MM.1S (cell line): ENCODE measurements around the gene SEMA3D.

Experiments
- DNase-seq: peaks from one replicate; pipeline ENCODE4 v3.0.0-alpha.2; 2015
- H2AFZ ChIP-seq: fragments of 300-600 bp; sonication (generic); 2 replicates; pipeline ENCODE4 v1.6.0; 2016; ENCODE audit warnings: antibody characterized with exemption, low read length
- H3F3A ChIP-seq: fragments of 300-600 bp; sonication (generic); 2 replicates; pipeline ENCODE4 v1.6.1; 2016; ENCODE audit warnings: mild to moderate bottlenecking, antibody characterized with exemption, low read length, moderate library complexity, mixed read lengths; ENCODE audit not compliant: insufficient read depth
- H3K27ac ChIP-seq: fragments of 300-600 bp; sonication (generic); 2 replicates; pipeline ENCODE4 v1.5.1; 2016; ENCODE audit warnings: mild to moderate bottlenecking, low read length
- H3K27me3 ChIP-seq: fragments of 300-600 bp; sonication (generic); replicated peaks from 2 replicates; pipeline ENCODE4 v1.6.0; 2016; ENCODE audit warnings: low read length; ENCODE audit not compliant: insufficient read depth
- H3K36me3 ChIP-seq: fragments of 300-600 bp; sonication (generic); replicated peaks from 2 replicates; pipeline ENCODE4 v1.6.1; 2016; ENCODE audit warnings: mild to moderate bottlenecking, low read length, mixed read lengths; ENCODE audit not compliant: insufficient read depth
- H3K4me1 ChIP-seq: fragments of 300-600 bp; sonication (generic); 2 replicates; pipeline ENCODE4 v1.6.1; 2016; ENCODE audit warnings: low read length, mixed read lengths
- H3K4me2 ChIP-seq: fragments of 300-600 bp; sonication (generic); 2 replicates; pipeline ENCODE4 v1.6.0; 2016; ENCODE audit warnings: low read depth, low read length
- H3K4me3 ChIP-seq: fragments of 300-600 bp; sonication (generic); 2 replicates; pipeline ENCODE4 v1.5.1; 2016; ENCODE audit warnings: low read length, mixed read lengths
- H3K79me2 ChIP-seq: fragments of 300-600 bp; sonication (generic); 2 replicates; pipeline ENCODE4 v1.6.1; 2016; ENCODE audit warnings: mixed run types, low read length, mixed read lengths
- H3K9ac ChIP-seq: fragments of 300-600 bp; sonication (generic); 2 replicates; pipeline ENCODE4 v1.6.1; 2016; ENCODE audit warnings: low read length, mixed read lengths
- H3K9me2 ChIP-seq: fragments of 300-600 bp; sonication (generic); replicated peaks from 2 replicates; pipeline ENCODE4 v1.6.1; 2016; ENCODE audit warnings: mild to moderate bottlenecking, low read length, mixed read lengths; ENCODE audit not compliant: insufficient read depth
- H3K9me3 ChIP-seq: fragments of 300-600 bp; sonication (generic); replicated peaks from 2 replicates; pipeline ENCODE4 v1.6.1; 2016; ENCODE audit warnings: mild to moderate bottlenecking, low read length, mixed read lengths; ENCODE audit not compliant: insufficient read depth
- H4K20me1 ChIP-seq: fragments of 300-600 bp; sonication (generic); 2 replicates; pipeline ENCODE4 v1.6.1; 2016; ENCODE audit warnings: mild to moderate bottlenecking, low read length, moderate library complexity, mixed read lengths; ENCODE audit not compliant: insufficient read depth
- EZH2 ChIP-seq: fragments of 300-600 bp; sonication (generic); optimal IDR thresholded peaks from 2 replicates; pipeline ENCODE3; 2017; ENCODE audit warnings: low read depth, mild to moderate bottlenecking, antibody characterized with exemption, low read length, mixed read lengths
- EZH2phosphoT487 ChIP-seq: fragments of 300-600 bp; sonication (generic); IDR thresholded peaks from 2 replicates; pipeline ENCODE4 v1.6.1; 2018; ENCODE audit warnings: antibody characterized with exemption, low read length
- TF ChIP-seq, protein P1 (sequence below): fragments of 300-600 bp; sonication (generic); IDR thresholded peaks from 2 replicates; pipeline ENCODE4 v1.5.1; 2016; ENCODE audit warnings: antibody characterized with exemption, low read length, mixed read lengths

SEMA3D gene

DNA sequence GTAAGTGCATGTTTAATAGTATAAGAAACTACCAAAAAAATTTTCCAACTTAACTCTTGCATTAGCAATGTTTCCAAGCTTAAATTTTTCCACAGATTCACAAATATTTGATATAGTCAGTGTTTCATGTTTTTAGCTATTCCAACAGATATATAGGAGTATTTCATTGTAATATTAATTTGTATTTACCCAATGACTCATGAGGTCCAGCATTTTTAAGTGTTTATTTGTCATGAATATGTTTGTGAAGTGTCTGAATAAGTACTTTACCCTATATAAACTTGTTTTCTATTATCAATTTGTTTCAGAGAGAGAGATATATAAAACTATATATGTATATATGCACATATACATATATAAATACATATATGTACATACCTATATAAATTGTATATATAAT is 71.0 kb downstream of the SEMA3D start:
- H3K9me3 ChIP-seq: no peaks in the 10 kb centered on the region
- H3K4me2 ChIP-seq: no peak overlapping the region
- H3F3A ChIP-seq: no peaks in the 10 kb centered on the region
- no peak for DNase-seq
- H3K4me3 ChIP-seq: no peak overlapping the region
- no peaks in the 10 kb centered on the region for H3K79me2 ChIP-seq
- no peaks in the 10 kb centered on the region for H3K9me2 ChIP-seq
- H3K9ac ChIP-seq: no peak overlapping the region
- H3K4me1 ChIP-seq: no peaks in the 10 kb centered on the region
- H2AFZ ChIP-seq: no peak overlapping the region
- no peaks in the 10 kb centered on the region for H4K20me1 ChIP-seq
- H3K36me3 ChIP-seq: no peaks in the 10 kb centered on the region
- no peak overlapping the region for H3K27ac ChIP-seq
- H3K27me3 ChIP-seq: no peaks in the 10 kb centered on the region
- TF ChIP-seq EZH2 (no peak), EZH2phosphoT487 (no peak)
- TF ChIP-seq, protein P1, sequence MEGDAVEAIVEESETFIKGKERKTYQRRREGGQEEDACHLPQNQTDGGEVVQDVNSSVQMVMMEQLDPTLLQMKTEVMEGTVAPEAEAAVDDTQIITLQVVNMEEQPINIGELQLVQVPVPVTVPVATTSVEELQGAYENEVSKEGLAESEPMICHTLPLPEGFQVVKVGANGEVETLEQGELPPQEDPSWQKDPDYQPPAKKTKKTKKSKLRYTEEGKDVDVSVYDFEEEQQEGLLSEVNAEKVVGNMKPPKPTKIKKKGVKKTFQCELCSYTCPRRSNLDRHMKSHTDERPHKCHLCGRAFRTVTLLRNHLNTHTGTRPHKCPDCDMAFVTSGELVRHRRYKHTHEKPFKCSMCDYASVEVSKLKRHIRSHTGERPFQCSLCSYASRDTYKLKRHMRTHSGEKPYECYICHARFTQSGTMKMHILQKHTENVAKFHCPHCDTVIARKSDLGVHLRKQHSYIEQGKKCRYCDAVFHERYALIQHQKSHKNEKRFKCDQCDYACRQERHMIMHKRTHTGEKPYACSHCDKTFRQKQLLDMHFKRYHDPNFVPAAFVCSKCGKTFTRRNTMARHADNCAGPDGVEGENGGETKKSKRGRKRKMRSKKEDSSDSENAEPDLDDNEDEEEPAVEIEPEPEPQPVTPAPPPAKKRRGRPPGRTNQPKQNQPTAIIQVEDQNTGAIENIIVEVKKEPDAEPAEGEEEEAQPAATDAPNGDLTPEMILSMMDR: no peak

DNA sequence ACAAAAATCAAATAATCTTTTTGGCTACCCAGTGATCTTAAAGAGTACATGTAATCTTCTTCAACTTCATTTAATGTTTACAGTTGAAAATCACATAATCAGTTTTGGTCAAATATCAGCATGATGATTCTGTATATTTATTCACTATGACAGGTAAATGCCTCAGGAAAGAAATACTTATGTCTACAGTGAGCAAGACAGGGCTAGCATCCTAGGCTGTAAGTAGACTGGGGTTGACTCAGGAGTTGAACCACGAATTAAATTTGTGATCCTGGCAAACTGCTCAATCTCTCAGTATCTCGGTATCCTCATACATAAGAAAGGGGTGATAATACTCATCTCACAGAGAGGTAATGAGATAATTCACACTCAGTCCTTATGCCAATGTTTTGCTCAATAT is 71.8 kb downstream of the SEMA3D start:
- no peaks in the 10 kb centered on the region for H3F3A ChIP-seq
- H3K4me1 ChIP-seq: no peaks in the 10 kb centered on the region
- TF ChIP-seq EZH2phosphoT487: no peak
- no peak overlapping the region for H3K4me2 ChIP-seq
- no peaks in the 10 kb centered on the region for H3K9me3 ChIP-seq
- H3K79me2 ChIP-seq: no peaks in the 10 kb centered on the region
- H3K9ac ChIP-seq: no peak overlapping the region
- H3K27me3 ChIP-seq: no peaks in the 10 kb centered on the region
- H3K4me3 ChIP-seq: no peak overlapping the region
- no peak for DNase-seq
- no peaks in the 10 kb centered on the region for H4K20me1 ChIP-seq
- no peaks in the 10 kb centered on the region for H3K9me2 ChIP-seq
- no peak overlapping the region for H3K27ac ChIP-seq
- no peak overlapping the region for H2AFZ ChIP-seq
- no peaks in the 10 kb centered on the region for H3K36me3 ChIP-seq

DNA sequence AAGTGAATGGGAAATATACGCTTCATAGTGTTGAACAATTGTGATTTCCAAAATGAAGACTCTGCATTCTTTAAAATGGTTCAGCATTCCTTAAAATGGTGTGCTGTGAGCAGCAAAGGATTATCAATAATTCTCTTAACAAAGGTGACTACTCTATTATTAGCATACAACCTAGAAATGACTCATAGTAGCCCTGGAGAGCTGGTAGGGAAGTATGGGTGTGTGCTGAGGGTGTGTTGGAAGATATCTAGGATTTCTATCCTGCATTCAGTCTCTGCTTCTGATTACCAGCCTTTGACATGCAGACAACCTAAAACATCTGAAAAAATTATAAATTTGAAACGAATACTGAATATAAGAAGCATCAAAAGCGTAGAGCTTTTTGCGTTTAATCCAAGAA is 72.5 kb downstream of the SEMA3D start:
- Histone ChIP-seq H3K9me3 (no peaks in the 10 kb centered on the region), H3K79me2 (no peaks in the 10 kb centered on the region), H3K4me3 (no peak overlapping the region), H2AFZ (no peak overlapping the region), H3K9me2 (no peaks in the 10 kb centered on the region), H4K20me1 (no peaks in the 10 kb centered on the region), H3K36me3 (no peaks in the 10 kb centered on the region), H3K27ac (no peak overlapping the region), H3F3A (no peaks in the 10 kb centered on the region), H3K9ac (no peak overlapping the region), H3K4me2 (no peak overlapping the region), H3K4me1 (no peaks in the 10 kb centered on the region), H3K27me3 (no peaks in the 10 kb centered on the region)
- no peak for TF ChIP-seq EZH2
- TF ChIP-seq, protein P1: no peak
- TF ChIP-seq EZH2phosphoT487: no peak
- DNase-seq: no peak

DNA sequence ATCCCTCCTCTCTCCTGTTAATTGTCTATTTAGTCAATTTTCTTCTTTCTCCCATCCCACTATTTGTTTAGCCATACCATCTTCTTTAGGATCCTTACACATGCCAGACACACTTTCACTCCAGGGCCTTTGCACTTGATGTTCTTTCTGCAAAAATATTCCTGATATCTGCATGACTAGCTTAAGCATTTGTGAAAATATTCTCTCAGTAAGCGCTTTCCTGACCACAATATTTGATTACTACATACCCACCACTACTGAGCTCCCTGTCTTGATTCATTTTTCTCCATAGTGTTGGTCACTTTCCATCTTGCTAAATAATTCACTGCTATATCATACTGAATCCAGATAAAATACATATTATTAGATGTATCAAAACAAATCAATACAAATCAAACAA is 75.1 kb downstream of the SEMA3D start:
- no peak for DNase-seq
- no peak overlapping the region for H3K4me2 ChIP-seq
- no peaks in the 10 kb centered on the region for H4K20me1 ChIP-seq
- no peaks in the 10 kb centered on the region for H3K36me3 ChIP-seq
- H3K9me2 ChIP-seq: no peaks in the 10 kb centered on the region
- H3K79me2 ChIP-seq: no peaks in the 10 kb centered on the region
- no peak for TF ChIP-seq EZH2
- no peak for TF ChIP-seq EZH2phosphoT487
- TF ChIP-seq, protein P1: no peak
- H2AFZ ChIP-seq: no peak overlapping the region
- no peak overlapping the region for H3K27ac ChIP-seq
- H3K4me3 ChIP-seq: no peak overlapping the region
- no peaks in the 10 kb centered on the region for H3K27me3 ChIP-seq
- no peaks in the 10 kb centered on the region for H3K4me1 ChIP-seq
- no peaks in the 10 kb centered on the region for H3K9me3 ChIP-seq
- H3K9ac ChIP-seq: no peak overlapping the region
- no peaks in the 10 kb centered on the region for H3F3A ChIP-seq
